Muscle layer of duodenum (tissue), 2 donors: Measurements from ENCODE around the gene NSMF.

Experiments used
- H3K27ac ChIP-seq: one replicate; pipeline ENCODE4 v1.7.0; 2013; ENCODE audit warnings: mild to moderate bottlenecking, low read length
- H3K27me3 ChIP-seq: one replicate; pipeline ENCODE4 v1.7.0; 2013; ENCODE audit warnings: low read depth, mild to moderate bottlenecking, control low read depth, low read length
- H3K36me3 ChIP-seq, 2 donors: one replicate each; pipeline ENCODE4 v1.7.0; 2013; ENCODE audit warnings: low read length in 2 of 2, control low read depth in 1 of 2, mild to moderate bottlenecking in 1 of 2; ENCODE audit not compliant: insufficient read depth in 2 of 2, control insufficient read depth in 1 of 2
- H3K4me1 ChIP-seq, 2 donors: one replicate each; pipeline ENCODE4 v1.7.0; 2013; ENCODE audit warnings: low read length in 2 of 2, mild to moderate bottlenecking in 2 of 2, control low read depth in 1 of 2, moderate library complexity in 1 of 2; ENCODE audit not compliant: insufficient read depth in 2 of 2, control insufficient read depth in 1 of 2
- H3K4me3 ChIP-seq, 2 donors: one replicate each; pipeline ENCODE4 v1.7.0; 2013; ENCODE audit warnings: low read length in 2 of 2, low read depth in 1 of 2, mild to moderate bottlenecking in 1 of 2
- H3K9me3 ChIP-seq, 2 donors: one replicate each; pipeline ENCODE4 v1.7.0; 2013; ENCODE audit warnings: low read length in 2 of 2, control low read depth in 1 of 2, mild to moderate bottlenecking in 1 of 2; ENCODE audit not compliant: control insufficient read depth in 1 of 2
- donor health status: healthy.

Gene NSMF

DNA sequence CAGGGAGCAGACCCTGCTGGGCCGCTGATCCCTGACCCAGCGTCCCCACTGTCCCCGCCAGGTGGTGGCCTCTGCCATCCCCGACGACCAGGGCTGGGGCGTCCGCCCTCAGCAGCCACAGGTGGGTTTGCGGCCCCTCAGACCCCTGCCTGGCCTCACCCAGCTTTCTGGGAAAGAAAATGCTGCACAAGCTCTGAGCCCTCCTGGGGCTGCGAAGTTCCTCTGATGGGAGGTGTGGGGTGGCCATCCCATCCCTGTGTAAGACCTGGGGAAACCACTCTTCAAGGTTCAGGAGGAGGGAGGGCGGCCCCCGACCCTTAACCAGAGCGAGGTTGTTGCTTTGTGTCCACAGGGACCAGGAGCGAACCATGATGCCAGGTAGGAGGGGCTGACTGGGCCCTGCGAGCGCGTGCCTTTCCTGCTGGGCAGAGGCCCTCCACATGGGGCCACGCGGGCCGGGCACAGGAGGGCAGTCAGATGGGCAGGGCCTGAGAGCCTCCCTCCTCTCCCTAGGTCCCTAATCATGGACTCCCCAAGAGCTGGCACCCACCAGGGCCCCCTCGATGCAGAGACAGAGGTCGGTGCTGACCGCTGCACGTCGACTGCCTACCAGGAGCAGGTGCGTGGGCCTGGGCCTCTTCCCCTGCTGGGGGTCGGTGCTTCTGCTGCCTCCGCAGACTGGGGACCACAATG is 28.3 kb downstream of the NSMF start:
- Histone ChIP-seq H3K4me3 (no peak overlapping the region), H3K36me3 (no peaks in the 10 kb centered on the region), H3K9me3 (no peaks in the 10 kb centered on the region), H3K27ac (no peak overlapping the region), H3K4me1 (peaks cover 0 to 12% of the 10 kb centered on the region in 2 donors), H3K27me3 (no peaks in the 10 kb centered on the region)

DNA sequence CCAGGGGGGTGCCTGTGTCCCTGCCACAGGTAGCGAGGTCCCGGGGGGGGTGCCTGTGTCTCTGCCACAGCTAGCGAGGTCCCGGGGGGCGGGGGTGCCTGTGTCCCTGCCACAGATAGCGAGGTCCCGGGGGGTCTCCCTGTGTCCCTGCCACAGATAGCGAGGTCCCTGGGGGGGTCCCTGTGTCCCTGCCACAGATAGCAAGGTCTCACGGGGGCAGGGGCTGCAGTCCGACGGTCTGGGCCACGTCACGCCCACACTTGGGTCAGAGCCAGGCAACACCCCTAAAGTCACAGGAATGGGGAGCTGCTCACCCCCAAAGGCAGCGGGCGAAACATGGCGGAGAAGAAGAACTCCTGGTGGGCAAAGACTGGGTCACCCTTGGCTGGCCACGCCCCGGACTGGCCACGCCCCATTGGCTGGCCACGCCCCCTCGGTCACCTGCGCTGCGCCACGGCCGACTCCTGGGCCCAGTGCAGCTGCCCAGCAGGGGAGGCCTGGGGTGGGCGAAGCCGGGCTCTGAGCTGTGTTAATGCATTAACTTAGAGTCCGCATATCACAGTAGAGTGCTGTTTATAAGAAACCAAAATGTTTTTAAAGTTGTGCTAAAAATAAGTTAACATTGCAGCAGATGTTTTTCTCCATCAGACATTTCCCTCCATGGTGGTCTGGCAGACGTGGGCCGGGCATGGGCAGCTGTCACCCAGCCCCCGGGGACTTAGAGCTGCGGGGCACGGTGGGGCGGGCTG is 29.0 kb downstream of the NSMF start:
- Histone ChIP-seq H3K4me3 (no peak overlapping the region), H3K9me3 (no peaks in the 10 kb centered on the region), H3K4me1 (peaks cover 0 to 8% of the 10 kb centered on the region in 2 donors)

DNA sequence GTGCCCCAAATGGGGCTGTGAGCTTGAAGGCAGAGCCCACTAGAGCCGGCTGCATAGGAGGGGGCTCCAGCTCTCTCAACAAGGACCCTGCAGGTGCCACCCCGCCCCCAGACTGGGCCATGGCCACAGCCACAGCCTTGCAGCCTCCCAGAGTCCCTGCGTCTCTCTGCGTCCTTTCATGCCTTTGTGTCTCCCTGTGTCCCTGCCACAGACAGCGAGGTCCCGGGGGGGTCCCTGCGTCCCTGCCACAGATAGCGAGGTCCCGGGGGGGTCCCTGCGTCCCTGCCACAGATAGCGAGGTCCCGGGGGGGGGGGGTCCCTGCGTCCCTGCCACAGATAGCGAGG is 29.6 kb downstream of the NSMF start:
- Histone ChIP-seq H3K27ac (no peak overlapping the region), H3K9me3 (no peaks in the 10 kb centered on the region), H3K4me3 (no peak overlapping the region), H3K27me3 (no peaks in the 10 kb centered on the region), H3K4me1 (peaks cover 0 to 13% of the 10 kb centered on the region in 2 donors), H3K36me3 (no peaks in the 10 kb centered on the region)

More for the DNA sequence above, 29.0 kb downstream of the NSMF start:
- no peaks in the 10 kb centered on the region for H3K36me3 ChIP-seq
- H3K27ac ChIP-seq = no peak overlapping the region
- H3K27me3 ChIP-seq = no peaks in the 10 kb centered on the region

DNA sequence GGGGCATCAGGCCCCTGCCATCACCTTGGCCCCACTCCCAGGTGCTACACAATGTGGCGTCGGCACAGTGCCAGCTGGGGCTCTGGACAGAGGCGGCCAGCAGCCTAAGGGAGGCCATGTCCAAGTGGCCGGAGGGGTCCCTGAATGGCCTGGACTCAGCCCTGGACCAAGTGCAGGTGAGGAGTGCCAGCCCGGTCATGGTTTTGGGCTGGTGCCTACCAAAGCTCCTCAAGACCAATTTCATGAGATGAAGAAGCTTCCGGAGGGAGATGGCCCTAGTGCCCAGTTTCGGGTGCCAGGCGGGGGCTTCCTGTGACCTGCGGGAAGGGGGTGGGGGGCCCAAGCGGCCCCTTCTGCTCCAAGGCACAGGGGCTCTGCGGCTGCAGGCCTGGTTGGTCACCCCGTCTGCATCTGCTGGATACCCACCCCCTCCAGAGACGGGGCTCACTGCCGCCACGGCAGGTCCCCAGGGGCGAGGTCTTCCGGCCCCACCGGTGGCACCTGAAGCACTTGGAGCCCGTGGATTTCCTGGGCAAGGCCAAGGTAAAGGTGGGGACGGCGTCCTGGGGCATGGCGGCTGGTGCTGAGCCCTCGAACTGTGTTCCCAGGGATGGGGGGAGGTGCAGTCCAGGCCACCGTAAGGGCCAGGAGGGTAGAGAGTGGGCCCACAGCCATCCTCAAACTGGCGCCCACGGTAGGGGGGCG is 30.1 kb downstream of the NSMF start:
- Histone ChIP-seq H3K9me3 (no peaks in the 10 kb centered on the region), H3K27me3 (no peaks in the 10 kb centered on the region), H3K27ac (no peak overlapping the region), H3K4me3 (no peak overlapping the region), H3K36me3 (no peaks in the 10 kb centered on the region), H3K4me1 (peaks cover 0 to 16% of the 10 kb centered on the region in 2 donors)

DNA sequence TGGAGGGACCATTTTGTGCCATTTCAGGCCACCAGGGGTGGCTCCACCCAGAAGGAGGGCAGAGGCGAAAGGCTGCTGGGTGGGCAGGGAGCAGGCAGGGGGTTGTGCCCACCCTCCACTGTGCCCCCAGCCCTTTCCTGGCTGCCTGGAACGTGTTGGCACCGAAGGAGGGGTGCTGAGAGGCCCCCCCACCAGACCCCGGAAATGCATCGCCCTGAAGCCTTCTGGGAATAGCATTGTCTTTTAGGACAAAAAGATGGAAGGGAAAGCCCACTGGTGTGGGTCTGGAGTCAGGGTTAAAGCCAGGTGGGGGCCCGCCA is 30.9 kb downstream of the NSMF start:
- Histone ChIP-seq H3K4me1 (peaks cover 0 to 17% of the 10 kb centered on the region in 2 donors), H3K36me3 (no peaks in the 10 kb centered on the region), H3K27me3 (no peaks in the 10 kb centered on the region), H3K27ac (no peak overlapping the region), H3K4me3 (no peak overlapping the region), H3K9me3 (no peaks in the 10 kb centered on the region)

DNA sequence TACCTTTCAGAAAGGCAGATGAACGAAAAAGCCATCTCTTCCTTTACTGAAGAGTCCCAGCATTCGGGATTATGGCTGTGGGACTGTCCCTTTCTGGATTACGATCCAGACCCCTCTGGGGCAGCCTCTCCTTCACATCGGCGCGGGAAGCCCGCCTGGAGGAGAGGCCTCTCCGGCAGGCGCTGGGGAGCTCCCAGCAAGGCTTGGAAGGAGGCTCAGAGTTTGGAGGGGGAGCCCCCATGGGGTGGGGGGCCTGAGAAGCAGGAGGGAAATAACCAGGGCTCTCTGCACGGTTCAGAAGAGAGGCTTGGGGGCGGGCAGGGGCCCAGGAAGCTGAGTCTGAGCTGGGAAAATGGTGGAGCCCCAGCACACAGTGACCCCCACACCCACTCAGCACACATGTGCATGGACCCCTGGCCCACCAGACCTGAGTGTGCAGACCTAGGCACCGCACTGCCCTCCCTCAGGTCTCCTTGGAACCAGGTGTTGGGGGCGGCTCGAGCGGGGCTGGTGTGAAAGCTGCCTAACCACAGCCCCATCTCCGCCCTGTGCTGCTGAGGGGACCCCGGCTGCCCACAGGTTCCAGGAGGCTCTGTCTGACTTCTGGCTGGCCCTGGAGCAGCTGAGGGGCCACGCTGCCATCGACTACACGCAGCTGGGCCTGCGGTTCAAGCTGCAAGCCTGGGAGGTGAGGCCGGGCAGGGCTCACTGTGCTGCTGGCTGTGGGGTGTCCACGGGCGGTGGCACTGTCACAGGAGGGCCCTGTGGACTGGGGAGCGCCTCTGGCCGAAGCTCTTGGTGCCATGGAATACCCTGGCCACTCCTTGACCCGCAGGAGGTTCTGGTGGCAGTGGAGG is 31.5 kb downstream of the NSMF start:
- Histone ChIP-seq H3K9me3 (no peaks in the 10 kb centered on the region), H3K27ac (no peak overlapping the region), H3K36me3 (no peaks in the 10 kb centered on the region)

DNA sequence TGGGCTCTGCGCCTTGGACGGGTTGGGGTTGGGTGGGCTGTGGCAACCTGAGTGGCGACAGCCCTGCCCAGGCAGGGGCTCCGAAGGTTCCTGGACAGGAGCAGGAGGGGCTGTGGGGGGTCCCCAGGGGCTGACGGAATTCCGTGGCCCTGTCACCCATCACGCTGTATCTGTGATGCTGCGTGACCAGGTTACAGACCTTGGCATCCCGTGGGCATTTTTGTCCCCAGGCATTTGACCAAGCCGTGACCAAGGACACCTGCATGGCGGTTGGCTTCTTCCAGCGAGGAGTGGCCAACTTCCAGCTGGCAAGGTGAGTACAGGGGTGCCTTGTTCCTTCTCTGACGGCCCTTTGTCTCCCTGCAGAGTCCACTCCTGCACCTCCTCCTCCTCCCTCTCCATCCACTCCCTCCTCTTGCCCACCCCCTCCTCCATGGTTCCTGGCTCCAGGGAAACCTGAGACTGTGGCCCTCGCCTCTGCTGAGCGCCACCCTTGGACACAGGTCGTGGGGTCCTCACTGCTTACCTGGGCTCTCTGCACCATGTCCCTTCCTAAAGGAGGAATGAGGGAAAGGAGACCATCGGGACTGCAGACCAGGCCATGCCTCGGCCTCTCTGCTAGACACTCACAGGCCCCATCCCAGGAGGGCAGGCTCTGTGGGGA is 33.0 kb downstream of the NSMF start:
- no peaks in the 10 kb centered on the region for H3K9me3 ChIP-seq
- H3K27ac ChIP-seq = no peak overlapping the region
- no peaks in the 10 kb centered on the region for H3K36me3 ChIP-seq
- H3K4me1 ChIP-seq = peaks cover 0 to 29% of the 10 kb centered on the region in 2 donors
- H3K4me3 ChIP-seq = no peak overlapping the region
- H3K27me3 ChIP-seq = no peaks in the 10 kb centered on the region

More for the DNA sequence above, 31.5 kb downstream of the NSMF start:
- peaks cover 0 to 17% of the 10 kb centered on the region in 2 donors for H3K4me1 ChIP-seq
- no peak overlapping the region for H3K4me3 ChIP-seq
- no peaks in the 10 kb centered on the region for H3K27me3 ChIP-seq

DNA sequence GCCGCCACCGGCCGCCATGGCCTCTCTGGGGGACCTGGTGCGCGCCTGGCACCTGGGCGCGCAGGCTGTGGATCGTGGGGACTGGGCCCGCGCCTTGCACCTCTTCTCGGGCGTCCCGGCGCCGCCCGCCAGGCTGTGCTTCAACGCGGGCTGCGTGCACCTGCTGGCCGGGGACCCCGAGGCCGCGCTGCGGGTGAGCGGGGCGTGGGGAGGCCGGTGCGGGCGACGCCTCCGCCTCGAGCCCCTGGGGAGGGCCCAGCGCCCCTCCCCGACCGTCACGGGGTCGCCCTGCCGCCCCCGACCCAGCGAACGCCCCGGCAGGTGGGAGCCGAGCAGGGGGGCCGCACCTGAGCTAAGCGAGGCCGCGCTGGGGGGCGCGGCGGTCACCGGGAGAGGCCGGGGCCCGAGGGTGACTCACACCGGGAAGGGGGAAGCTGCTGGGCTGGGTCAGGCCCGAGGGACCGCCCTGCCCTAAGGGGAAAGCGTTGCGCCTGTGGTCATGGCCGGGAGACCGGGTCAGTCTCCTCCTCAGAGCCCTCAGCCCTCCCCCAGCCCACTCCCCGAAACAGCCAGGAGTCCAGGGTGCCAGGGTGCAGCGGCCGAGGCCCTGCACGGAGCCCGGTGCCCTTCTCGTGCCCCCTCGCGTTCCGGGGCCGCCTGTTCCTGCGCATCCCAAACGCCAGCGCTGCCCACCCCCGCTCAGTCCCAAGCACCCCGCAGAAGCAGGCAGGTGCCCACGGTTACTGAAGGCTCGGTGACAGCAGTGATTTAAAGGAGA is 35.4 kb downstream of the NSMF start:
- H3K4me3 ChIP-seq = peak overlapping the region; percentile 2 to 89
- H3K27me3 ChIP-seq = no peaks in the 10 kb centered on the region
- no peaks in the 10 kb centered on the region for H3K9me3 ChIP-seq
- peaks cover 0 to 21% of the 10 kb centered on the region in 2 donors for H3K4me1 ChIP-seq
- H3K36me3 ChIP-seq = no peaks in the 10 kb centered on the region
- H3K27ac ChIP-seq = no peak overlapping the region

DNA sequence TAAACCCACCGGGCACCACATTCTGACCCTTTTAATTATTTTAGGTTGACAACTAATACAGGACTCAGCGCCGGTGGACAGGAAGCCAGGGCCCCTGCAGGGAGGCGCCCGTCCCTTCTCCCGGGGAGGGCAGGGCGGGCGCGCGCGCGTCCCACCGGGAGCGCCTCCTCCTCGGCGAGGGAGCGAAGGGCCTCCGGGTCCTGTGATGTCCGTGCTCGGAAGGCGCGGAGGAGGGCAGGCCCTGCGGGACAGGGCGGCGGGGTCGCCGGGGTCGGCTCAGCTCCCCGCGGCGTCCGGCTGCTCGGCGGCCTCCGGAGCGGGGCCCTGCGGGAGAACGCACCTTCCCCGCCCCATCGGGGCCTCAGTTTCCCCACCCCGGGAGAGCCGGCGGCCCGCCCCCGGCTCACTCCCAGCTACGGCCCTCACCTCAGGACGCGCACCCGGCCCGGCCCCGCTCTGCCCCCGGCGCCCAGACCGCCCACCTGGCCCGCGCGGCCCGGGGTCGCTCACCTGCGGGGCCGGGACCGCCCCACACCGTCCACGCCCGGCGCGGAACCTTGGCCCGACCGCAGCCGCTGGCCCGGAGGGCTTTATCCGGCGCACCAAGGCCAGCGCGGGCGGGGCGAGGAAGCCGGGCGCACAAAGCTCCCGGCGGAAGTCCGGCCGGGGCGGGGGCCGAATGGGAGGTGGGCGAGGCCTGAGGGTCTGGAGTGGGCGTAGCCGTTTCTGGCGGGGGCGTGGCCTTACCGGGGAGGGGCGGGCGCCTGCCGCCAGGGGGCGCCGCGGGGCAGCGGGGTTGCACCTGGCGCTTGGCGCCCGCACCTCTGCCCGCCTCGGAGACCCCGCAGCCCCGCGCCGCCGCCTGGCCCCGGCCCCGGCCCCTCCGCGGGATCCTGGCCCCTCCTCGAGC is 36.3 kb downstream of the NSMF start, which contains the start of the genes EXD3 and NOXA1:
EXD3 (minus strand) TSS at position 559 of the 910 bp plus-strand sequence. CDS start 27,805 bp downstream, outside the sequence.
NOXA1 (plus strand) TSS at position 790 of the 910 bp plus-strand sequence. CDS start 137 bp downstream, outside the sequence.
- Histone ChIP-seq H3K27ac (peak within 1 kb of the TSS; percentile 35), H3K4me1 (peaks cover 0 to 21% of the 10 kb centered on the region in 2 donors), H3K27me3 (no peaks in the 10 kb centered on the region), H3K36me3 (no peaks in the 10 kb centered on the region), H3K4me3 (peak within 1 kb of the TSS; percentile 70 to 89), H3K9me3 (no peaks in the 10 kb centered on the region)
